AG04450 (cell line): Measurements from ENCODE around the gene DEGS2. TPM values are rescaled to one million over a fixed set of nuclear protein-coding genes. Genes with fewer than 3 reads are reported as not detected.

Experiments
- CTCF ChIA-PET: fragments of 300-600, 350-600 bp; formaldehyde crosslinking; extraction: SDS; loops from one replicate; lab custom pipeline; 2022; ENCODE audit warnings: antibody characterized with exemption, inconsistent platforms; lab: Charles Lee
- POLR2A ChIA-PET: fragments of 350-600 bp; formaldehyde crosslinking; extraction: SDS; loops from one replicate; lab custom pipeline; 2021; ENCODE audit warnings: antibody characterized with exemption, inconsistent platforms; lab: Yijun Ruan, JAX
- DNase-seq: peaks from one replicate; pipeline ENCODE4 v3.0.0-alpha.2; 2011; ENCODE audit warnings: low read depth, low spot score
- H3K27ac ChIP-seq: one replicate; pipeline ENCODE4 v1.5.1; 2012; ENCODE audit warnings: low read depth, low read length, control low read depth
- H3K27me3 ChIP-seq: one replicate; pipeline ENCODE4 v1.6.0; 2012; ENCODE audit warnings: low read length; ENCODE audit not compliant: control insufficient read depth, insufficient read depth
- H3K4me3 ChIP-seq: 2 replicates; pipeline ENCODE4 v1.5.1; 2011; ENCODE audit warnings: mild to moderate bottlenecking, low read depth, low read length, control low read depth
- H3K9me3 ChIP-seq: 2 replicates; pipeline ENCODE4 v1.5.1; 2012; ENCODE audit warnings: low read length; ENCODE audit not compliant: control insufficient read depth, insufficient read depth
- CTCF ChIP-seq: IDR thresholded peaks from 2 replicates; pipeline ENCODE4 v1.5.1; 2011; ENCODE audit warnings: low read depth, low read length, control low read depth, inconsistent platforms
- polyA plus RNA-seq: library from polyadenylated mRNA; depleted of rRNA; stranded (reverse); fragments of >200 nt; gene quantifications from 2 replicates; pipeline ENCODE4 v1.2.3, GENCODE V29; 2011

DEGS2 gene
- polyA plus RNA-seq, 1 experiment = not detected

DNA sequence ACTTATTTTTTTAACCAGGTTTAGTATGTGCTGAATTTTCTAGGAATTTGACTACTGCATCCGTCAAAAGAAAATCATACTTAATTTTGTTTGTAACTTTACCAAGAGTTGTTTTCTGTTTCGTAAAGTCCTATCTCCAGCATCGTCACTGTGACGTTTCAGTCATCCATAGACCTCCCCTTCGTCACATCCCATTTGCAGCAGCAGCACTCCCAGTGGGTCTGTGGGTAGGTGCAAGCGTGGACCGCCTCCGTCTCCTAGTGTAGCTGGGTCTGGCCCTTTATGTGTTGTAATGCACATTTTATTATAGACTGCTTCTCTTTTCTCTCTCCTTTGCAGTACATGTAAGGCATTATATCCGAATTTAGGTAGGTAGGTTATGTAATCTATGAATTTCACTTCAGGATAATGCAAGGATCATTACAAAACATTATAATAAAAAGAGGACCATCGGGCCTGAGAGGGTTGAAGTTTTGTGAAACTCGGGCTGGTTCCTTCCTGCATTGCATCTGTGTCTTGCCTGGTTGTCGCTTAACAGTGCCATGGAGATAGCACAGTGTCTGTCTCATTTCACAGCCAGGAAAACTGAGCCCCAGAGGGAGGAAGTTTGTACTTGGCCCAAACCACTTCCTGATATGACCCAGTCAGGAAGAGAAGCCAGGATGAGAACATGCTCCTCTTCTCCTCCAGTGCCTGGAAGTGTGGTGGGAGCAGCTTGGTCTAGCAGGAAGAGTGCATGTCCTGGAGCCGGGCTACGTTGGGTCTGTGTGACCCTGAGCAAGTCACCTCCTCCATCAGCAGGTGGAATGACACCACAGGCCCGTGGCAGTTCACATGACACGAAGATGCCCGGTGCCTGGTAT is 53.0 kb downstream of the DEGS2 start:
- no peak overlapping the region for H3K27ac ChIP-seq
- no peak for DNase-seq
- H3K9me3 ChIP-seq = no peaks in the 10 kb centered on the region
- no peak for TF ChIP-seq CTCF
- H3K4me3 ChIP-seq = no peak overlapping the region
- ChIA-PET CTCF (interaction anchor here (5.0 kb wide), 1 partner anchor 124 kb away, joined by 33 read pairs; no protein-coding TSS in a partner anchor), POLR2A (no interaction called here)
- no peaks in the 10 kb centered on the region for H3K27me3 ChIP-seq

DNA sequence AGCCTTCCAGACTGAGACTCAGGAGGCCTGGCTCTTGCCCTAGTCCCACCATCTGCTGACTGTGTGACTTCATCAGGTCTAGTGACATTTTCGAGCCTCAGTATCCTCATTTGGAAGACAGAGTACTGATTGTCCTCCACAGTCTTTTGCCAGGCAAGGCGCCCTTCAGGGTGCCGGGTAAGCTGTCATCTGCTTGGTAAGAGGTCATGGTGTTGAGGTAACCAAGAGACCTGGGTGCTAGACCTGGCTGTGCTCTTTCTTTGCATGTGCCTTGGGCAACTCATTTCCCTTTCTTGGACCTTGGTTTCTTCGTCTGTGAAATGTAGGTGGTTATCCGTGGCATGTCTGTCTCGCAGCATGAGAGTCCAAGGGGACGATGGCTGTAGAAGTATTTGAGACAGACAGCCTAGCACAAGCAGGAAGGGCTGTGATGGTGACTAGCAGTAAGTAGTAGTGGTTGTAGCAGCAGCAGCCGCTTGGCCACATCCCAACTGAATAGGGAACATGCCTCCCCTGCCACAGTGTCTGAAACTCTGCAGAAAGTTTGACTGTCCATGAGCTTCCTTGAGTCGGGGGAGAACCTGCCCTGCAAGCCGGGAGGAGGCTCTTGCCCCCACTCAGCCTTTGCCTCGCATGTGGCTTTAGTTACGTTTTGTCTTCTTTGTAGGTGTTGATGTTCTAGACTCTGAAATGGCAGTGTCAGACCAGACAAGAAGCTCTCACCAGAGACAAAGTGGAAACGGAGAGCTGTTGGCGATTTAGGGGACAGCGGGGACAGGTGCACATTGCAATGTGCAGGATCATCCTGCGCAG is 53.9 kb downstream of the DEGS2 start:
- TF ChIP-seq CTCF = no peak
- DNase-seq = no peak
- no peaks in the 10 kb centered on the region for H3K9me3 ChIP-seq
- H3K27me3 ChIP-seq = no peaks in the 10 kb centered on the region
- no peak overlapping the region for H3K27ac ChIP-seq
- POLR2A ChIA-PET = interaction anchor here (0.6 kb wide), 1 partner anchor 80 kb away, joined by 4 read pairs; no protein-coding TSS in a partner anchor
- CTCF ChIA-PET = interaction anchor here (0.6 to 5.0 kb wide), 3 partner anchors 8 to 123 kb away, joined by 3 to 33 read pairs (median 4); no protein-coding TSS in a partner anchor
- H3K4me3 ChIP-seq = no peak overlapping the region

DNA sequence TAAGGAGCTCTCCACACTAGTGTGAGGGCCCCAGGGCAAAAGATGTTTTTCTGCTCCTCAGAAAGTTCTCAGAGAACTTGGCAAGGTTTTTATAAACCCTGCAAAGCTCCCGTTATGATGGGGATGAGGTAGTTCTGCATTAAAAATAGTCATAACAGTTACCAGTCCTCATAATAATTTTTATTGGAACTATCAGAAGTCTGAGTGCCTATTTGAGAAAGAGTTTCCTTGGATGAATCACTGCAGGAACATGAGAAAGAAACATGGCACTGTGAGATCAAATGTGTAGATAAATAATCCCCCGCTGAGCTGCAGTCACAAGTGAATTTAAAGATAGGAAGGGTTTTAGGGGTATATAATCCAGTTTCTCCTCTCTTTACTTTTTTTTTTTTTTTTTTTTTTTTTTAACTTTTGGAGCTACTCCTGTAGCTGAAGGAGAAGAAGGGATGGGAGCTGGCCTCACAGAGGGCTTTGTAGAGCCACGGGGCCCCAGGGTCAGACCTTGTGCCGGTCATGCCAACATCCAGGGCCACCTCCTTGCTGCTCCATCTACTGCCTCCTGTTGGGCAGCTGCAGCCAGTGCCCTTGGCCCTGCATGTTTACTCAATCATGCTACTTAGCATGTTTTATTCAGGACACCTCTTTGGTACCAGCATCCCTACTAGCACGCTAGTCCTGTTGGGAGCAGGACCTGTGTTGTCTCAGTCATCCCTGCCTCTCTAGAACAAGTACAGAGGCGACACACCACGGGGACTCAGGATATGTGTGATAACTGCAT is 54.7 kb downstream of the DEGS2 start:
- Histone ChIP-seq H3K27me3 (no peaks in the 10 kb centered on the region), H3K4me3 (no peak overlapping the region), H3K27ac (no peak overlapping the region), H3K9me3 (no peaks in the 10 kb centered on the region)
- ChIA-PET POLR2A (interaction anchor here (0.6 kb wide), 1 partner anchor 79 kb away, joined by 4 read pairs; no protein-coding TSS in a partner anchor), CTCF (interaction anchor here (0.6 to 5.0 kb wide), 5 partner anchors 9 to 122 kb away, joined by 3 to 33 read pairs (median 4); no protein-coding TSS in a partner anchor)
- no peak for DNase-seq
- no peak for TF ChIP-seq CTCF

DNA sequence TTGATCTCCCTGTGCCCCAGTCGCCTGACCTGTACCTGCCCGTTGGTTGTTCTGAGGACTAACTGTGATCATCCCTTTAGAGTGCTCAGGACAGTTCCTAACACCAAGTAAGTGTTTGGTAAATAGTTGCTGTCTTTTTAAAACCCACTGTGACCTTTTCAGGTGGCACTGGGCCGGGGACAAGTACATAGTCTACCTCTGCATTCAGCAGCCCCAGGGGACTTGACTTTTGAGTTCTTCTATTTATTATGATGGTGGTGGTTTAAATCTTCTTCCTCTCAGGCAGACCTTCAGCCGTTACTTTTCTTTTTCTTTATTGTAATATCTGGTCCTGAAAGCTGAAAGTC is 55.5 kb downstream of the DEGS2 start:
- Histone ChIP-seq H3K4me3 (no peak overlapping the region), H3K27ac (no peak overlapping the region), H3K9me3 (no peaks in the 10 kb centered on the region), H3K27me3 (no peaks in the 10 kb centered on the region)
- no peak for DNase-seq
- no peak for TF ChIP-seq CTCF
- ChIA-PET CTCF (interaction anchor here (0.6 to 5.0 kb wide), 4 partner anchors 55 to 122 kb away, joined by 3 to 33 read pairs (median 4); no protein-coding TSS in a partner anchor), POLR2A (no interaction called here)
